Measurements from ENCODE around the gene PRKAG1. TPM values are rescaled to one million over a fixed set of nuclear protein-coding genes. Genes with fewer than 3 reads are reported as not detected.

PRKAG1 gene
- total RNA-seq, 1 experiment from 2014 or later, result 80.3 TPM

DNA sequence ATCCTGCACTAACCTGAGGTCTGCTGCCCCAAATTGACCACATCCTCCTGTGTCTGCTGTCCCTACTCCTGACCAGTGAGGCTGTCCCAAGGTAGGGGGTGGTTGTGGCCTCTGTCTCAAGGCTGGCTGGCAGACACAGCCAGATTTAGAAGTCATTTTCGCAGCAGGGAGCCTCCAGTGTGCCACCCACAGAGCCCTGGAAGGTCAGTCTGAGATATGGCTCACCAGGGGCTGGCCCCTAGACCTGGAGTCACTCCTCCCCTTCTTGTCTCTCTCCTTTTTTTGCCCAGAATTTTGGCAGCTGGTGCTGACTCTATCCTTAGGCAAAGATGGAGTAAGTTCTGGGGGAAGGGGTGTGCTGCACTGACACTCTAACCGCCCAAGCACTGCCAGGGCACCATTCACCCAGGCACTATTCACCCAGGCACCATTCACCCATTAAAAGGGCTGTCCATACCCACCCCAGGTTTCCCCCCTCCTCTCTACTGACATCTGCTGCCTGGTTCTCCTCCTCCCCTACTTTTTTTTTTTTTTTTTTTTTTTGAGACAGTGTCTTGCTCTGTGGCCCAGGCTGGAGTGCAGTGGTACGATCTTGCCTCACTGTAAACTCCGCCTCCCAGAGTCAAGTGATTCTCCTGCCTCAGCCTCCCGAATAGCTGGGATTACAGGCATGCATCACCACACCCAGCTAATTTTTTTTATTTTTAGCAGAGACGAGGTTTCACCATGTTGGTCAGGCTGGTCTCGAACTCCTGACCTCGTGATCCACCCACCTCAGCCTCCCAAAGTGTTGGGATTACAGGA lies 27.1 kb downstream of the PRKAG1 start:
- POLR2A ChIA-PET, result interaction anchor here (0.6 to 0.7 kb wide), 2 partner anchors 26 to 806 kb away, joined by 3 to 4 read pairs; no protein-coding TSS in a partner anchor
- intact Hi-C loops (cut with micrococcal nuclease), result loop anchor here (10.0 kb wide), 1 partner anchor 97 kb away; no protein-coding TSS in a partner anchor
- Mint-ChIP-seq H3K4me3 (ENCODE audit: unreplicated experiment) (no peak overlapping the region), H3K27me3 (ENCODE audit: insufficient read depth, unreplicated experiment) (peaks cover 33% of the 10 kb centered on the region), H3K4me1 (ENCODE audit: insufficient read depth, unreplicated experiment) (no peaks in the 10 kb centered on the region), H3K27ac (ENCODE audit: low read depth, unreplicated experiment) (no peak overlapping the region), H3K36me3 (ENCODE audit: insufficient read depth, unreplicated experiment) (no peaks in the 10 kb centered on the region), H3K9me3 (ENCODE audit: unreplicated experiment) (no peaks in the 10 kb centered on the region)
- DNase-seq (ENCODE audit: unreplicated experiment), result no peak
- TF ChIP-seq, protein P1, sequence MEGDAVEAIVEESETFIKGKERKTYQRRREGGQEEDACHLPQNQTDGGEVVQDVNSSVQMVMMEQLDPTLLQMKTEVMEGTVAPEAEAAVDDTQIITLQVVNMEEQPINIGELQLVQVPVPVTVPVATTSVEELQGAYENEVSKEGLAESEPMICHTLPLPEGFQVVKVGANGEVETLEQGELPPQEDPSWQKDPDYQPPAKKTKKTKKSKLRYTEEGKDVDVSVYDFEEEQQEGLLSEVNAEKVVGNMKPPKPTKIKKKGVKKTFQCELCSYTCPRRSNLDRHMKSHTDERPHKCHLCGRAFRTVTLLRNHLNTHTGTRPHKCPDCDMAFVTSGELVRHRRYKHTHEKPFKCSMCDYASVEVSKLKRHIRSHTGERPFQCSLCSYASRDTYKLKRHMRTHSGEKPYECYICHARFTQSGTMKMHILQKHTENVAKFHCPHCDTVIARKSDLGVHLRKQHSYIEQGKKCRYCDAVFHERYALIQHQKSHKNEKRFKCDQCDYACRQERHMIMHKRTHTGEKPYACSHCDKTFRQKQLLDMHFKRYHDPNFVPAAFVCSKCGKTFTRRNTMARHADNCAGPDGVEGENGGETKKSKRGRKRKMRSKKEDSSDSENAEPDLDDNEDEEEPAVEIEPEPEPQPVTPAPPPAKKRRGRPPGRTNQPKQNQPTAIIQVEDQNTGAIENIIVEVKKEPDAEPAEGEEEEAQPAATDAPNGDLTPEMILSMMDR (IDR thresholded peaks at IDR 0.05; ENCODE audit: unreplicated experiment), result no peak
- no TSS peak for BruUV-seq (replicated peaks)
- CTCF ChIA-PET, result interaction anchor here (1.0 to 4.5 kb wide), 2 partner anchors 14 to 139 kb away, joined by 4 to 54 read pairs; partner anchors contain the start of gene WNT1

DNA sequence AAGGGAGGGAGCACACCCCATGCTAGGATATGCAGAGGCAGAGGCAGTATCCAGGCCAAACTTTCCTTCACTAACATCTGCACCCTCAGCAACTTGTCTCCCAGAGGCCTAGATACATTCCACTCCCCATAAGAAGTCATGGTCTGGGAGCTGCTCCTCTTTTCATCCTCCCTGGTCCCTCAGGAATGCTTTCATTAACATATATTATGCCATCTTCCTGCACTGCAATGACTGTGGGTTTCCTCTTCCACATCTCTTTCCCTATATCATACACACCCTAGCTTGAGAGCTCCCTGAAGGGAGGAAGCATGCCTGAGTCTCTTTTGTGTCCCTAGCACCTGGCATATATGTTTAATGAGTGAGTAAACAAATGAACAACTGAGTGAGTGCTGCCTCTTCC lies 28.0 kb downstream of the PRKAG1 start:
- H3K27ac Mint-ChIP-seq (ENCODE audit: low read depth, unreplicated experiment), result no peak overlapping the region
- H3K4me1 Mint-ChIP-seq (ENCODE audit: insufficient read depth, unreplicated experiment), result no peaks in the 10 kb centered on the region
- no peak overlapping the region for H3K4me3 Mint-ChIP-seq (ENCODE audit: unreplicated experiment)
- H3K36me3 Mint-ChIP-seq (ENCODE audit: insufficient read depth, unreplicated experiment), result no peaks in the 10 kb centered on the region
- intact Hi-C loops (cut with micrococcal nuclease), result loop anchor here (10.0 kb wide), 1 partner anchor 96 kb away; no protein-coding TSS in a partner anchor
- H3K9me3 Mint-ChIP-seq (ENCODE audit: unreplicated experiment), result no peaks in the 10 kb centered on the region
- TF ChIP-seq, protein P1 (IDR thresholded peaks at IDR 0.05; ENCODE audit: unreplicated experiment), result no peak
- ChIA-PET CTCF (interaction anchor here (0.6 to 4.5 kb wide), 4 partner anchors 13 to 99 kb away, joined by 4 to 54 read pairs (median 4); partner anchors contain the start of gene WNT1), POLR2A (interaction anchor here (0.6 kb wide), 2 partner anchors 805 to 865 kb away, joined by 3 read pairs; no protein-coding TSS in a partner anchor)
- no TSS peak for BruUV-seq (replicated peaks)
- DNase-seq (ENCODE audit: unreplicated experiment), result no peak
- H3K27me3 Mint-ChIP-seq (ENCODE audit: insufficient read depth, unreplicated experiment), result peaks cover 38% of the 10 kb centered on the region

DNA sequence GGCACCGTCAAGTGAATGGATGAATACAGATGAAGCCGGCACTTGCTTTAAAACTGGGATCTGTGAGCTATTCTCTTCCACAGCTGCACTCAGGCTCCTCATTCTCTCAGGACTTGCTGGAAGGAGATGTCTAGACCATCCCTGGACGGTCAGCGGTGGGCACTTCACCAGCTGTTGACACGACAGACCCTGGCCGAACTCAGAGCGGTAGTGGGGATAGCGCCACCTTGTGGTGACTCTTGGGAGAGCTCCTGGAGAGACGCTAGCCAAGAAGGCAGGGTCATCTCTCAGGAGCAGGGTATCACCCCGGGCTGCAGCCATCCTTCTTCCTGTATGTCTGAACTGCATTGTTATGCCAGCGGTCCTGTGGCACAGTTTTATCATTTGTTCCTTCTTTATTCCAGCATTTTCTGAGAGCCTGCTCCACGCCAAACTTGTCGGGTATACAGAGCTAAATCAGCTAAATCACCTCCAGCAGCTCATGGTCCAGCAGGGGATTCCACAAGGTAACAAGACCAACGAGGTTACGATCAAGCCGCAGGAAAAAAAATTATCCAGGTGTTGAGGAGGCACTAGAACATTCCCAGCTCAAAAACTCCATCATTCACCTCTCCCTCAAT lies 30.4 kb downstream of the PRKAG1 start:
- TF ChIP-seq, protein P1 (IDR thresholded peaks at IDR 0.05; ENCODE audit: unreplicated experiment), result peak; percentile 89
- ChIA-PET CTCF (interaction anchor here (0.6 to 4.5 kb wide), 53 partner anchors 9 to 635 kb away, joined by 3 to 54 read pairs (median 5); partner anchors contain the start of genes ARF3, DDX23, PRPF40B and RND1), POLR2A (interaction anchor here (1.6 to 1.7 kb wide), 2 partner anchors 32 to 136 kb away, joined by 5 to 11 read pairs; partner anchors contain the start of gene DDX23)
- Mint-ChIP-seq H3K27ac (ENCODE audit: low read depth, unreplicated experiment) (no peak overlapping the region), H3K4me1 (ENCODE audit: insufficient read depth, unreplicated experiment) (no peaks in the 10 kb centered on the region), H3K36me3 (ENCODE audit: insufficient read depth, unreplicated experiment) (no peaks in the 10 kb centered on the region), H3K27me3 (ENCODE audit: insufficient read depth, unreplicated experiment) (peaks cover 61% of the 10 kb centered on the region), H3K9me3 (ENCODE audit: unreplicated experiment) (no peaks in the 10 kb centered on the region), H3K4me3 (ENCODE audit: unreplicated experiment) (no peak overlapping the region)
- no TSS peak for BruUV-seq (replicated peaks)
- peak; percentile 60 for DNase-seq (ENCODE audit: unreplicated experiment)
- intact Hi-C loops (cut with micrococcal nuclease), result no loop called here

Data from MCF 10A (cell line).